SU-DHL-6 (cell line): ENCODE measurements around the gene MAPK8.

ENCODE experiments used
- H2AFZ ChIP-seq: fragments of 200-600 bp; sonication (generic); 2 replicates; pipeline ENCODE4 v1.6.1; 2014; ENCODE audit warnings: low read depth, mild to moderate bottlenecking, moderate library complexity, mixed read lengths, antibody characterized with exemption, low read length; ENCODE audit not compliant: severe bottlenecking
- H3F3A ChIP-seq: fragments of 200-600 bp; shearing (Covaris generic); 2 replicates; pipeline ENCODE4 v1.6.0; 2016; ENCODE audit warnings: antibody characterized with exemption, mild to moderate bottlenecking; ENCODE audit not compliant: insufficient read depth
- H3K27ac ChIP-seq: fragments of 200-600 bp; sonication (generic); 2 replicates; pipeline ENCODE4 v1.5.1; 2016; ENCODE audit warnings: low read depth, mild to moderate bottlenecking, low read length, moderate library complexity, mixed read lengths
- H3K27me3 ChIP-seq: fragments of 200-600 bp; sonication (generic), shearing (Covaris generic); 2 replicates; pipeline ENCODE4 v1.6.0; 2014; ENCODE audit warnings: mild to moderate bottlenecking, low read length
- H3K36me3 ChIP-seq: fragments of 200-600 bp; sonication (generic); 2 replicates; pipeline ENCODE4 v1.6.1; 2014; ENCODE audit warnings: mild to moderate bottlenecking, low read length, mixed read lengths
- H3K4me2 ChIP-seq: fragments of 300-600, 200-600 bp; shearing (Covaris generic), sonication (generic); 2 replicates; pipeline ENCODE4 v1.6.0; 2014; ENCODE audit warnings: low read length, low read depth, mild to moderate bottlenecking; ENCODE audit not compliant: poor library complexity, severe bottlenecking
- H3K4me3 ChIP-seq: fragments of 200-600 bp; sonication (generic); 2 replicates; pipeline ENCODE4 v1.5.1; 2014; ENCODE audit warnings: antibody characterized with exemption, low read length, mild to moderate bottlenecking, mixed read lengths; ENCODE audit not compliant: insufficient read depth, poor library complexity, severe bottlenecking
- H3K79me2 ChIP-seq: fragments of 200-600 bp; sonication (generic); 2 replicates; pipeline ENCODE4 v1.6.1; 2014; ENCODE audit warnings: mild to moderate bottlenecking, low read length, moderate library complexity; ENCODE audit not compliant: insufficient read depth
- H3K9ac ChIP-seq: fragments of 200-600 bp; sonication (generic); 2 replicates; pipeline ENCODE4 v1.7.0; 2014; ENCODE audit warnings: mild to moderate bottlenecking, low read length
- H3K9me2 ChIP-seq: fragments of 200-600 bp; sonication (generic); replicated peaks from 2 replicates; pipeline ENCODE4 v1.6.1; 2014; ENCODE audit warnings: low read length; ENCODE audit not compliant: insufficient read depth
- H3K9me3 ChIP-seq: fragments of 200-600 bp; sonication (generic); 2 replicates; pipeline ENCODE4 v1.6.1; 2014; ENCODE audit warnings: low read length, mixed read lengths; ENCODE audit not compliant: insufficient read depth
- H4K20me1 ChIP-seq: fragments of 200-600 bp; sonication (generic); 2 replicates; pipeline ENCODE4 v1.6.1; 2014; ENCODE audit warnings: low read depth, mild to moderate bottlenecking, antibody characterized with exemption, low read length, moderate library complexity, mixed read lengths
- EZH2phosphoT487 ChIP-seq: fragments of 200-600 bp; sonication (generic), shearing (Covaris generic); conservative IDR thresholded peaks from 2 replicates; pipeline ENCODE4 v1.6.1; 2018; ENCODE audit warnings: mild to moderate bottlenecking, antibody characterized with exemption, low read length, moderate library complexity, mixed read lengths
- TF ChIP-seq, protein P1 (sequence below): fragments of 200-600 bp; sonication (generic); IDR thresholded peaks from one replicate; pipeline ENCODE4 v1.5.1; 2017; ENCODE audit warnings: antibody characterized with exemption, mild to moderate bottlenecking, low read length, moderate library complexity; ENCODE audit not compliant: insufficient read depth, poor library complexity, severe bottlenecking

The MAPK8 gene

DNA sequence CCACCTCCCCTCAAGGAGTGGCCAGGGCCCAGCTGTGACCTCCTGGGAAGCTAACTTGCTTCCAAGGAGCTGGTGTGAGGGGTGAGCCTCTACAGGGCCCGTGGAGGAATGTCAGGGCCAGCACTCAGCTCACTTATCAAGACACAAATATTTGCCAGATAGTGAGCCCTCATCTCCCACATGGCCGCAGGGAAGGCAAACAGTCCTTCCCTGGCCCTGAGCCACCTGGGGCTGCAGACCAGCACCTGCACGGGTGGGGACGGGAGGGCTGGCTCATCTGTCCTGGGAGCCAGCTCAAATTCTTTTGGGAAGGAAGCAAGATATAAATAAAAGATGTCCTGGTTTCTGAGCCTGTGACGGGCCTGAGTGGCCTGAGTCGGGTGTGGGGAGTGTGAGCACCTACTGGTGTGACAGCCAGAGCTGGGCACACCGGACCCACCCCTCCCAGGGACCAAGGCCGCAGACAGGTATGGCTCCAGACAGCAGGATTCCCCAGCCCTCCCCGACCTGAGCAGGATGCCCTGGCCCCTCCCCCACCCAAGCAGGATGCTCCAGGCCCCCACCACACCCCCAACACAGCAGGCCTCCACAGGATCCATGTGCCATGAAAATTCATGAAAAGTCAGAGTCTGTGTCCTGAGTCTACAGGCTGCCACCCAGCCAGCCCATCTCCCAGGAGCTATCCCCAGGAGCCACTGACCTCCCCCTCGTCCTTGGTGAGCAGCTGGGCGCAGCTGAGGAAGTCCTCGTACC lies 148.0 kb downstream of the MAPK8 start:
- Histone ChIP-seq H3K4me2 (no peak overlapping the region), H3K4me3 (no peak overlapping the region)

DNA sequence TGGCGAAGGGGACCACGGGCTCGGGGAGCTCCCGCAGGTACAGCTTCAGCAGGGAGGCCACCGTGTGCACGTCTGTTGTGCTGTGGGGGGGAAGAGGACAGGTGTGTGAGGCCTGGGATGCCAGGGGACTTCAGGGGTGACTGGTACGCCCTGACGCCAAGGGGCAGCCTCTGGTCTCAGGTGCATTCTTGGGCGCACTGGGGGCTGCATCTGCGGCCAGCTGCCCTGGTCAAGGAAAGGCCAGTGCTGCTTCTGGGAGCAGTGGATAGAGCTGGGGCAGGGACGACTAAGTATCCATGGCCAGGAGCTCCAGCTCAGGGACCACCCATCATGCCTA lies 148.5 kb downstream of the MAPK8 start:
- H2AFZ ChIP-seq: no peak overlapping the region
- H3K79me2 ChIP-seq: no peaks in the 10 kb centered on the region
- H3K27me3 ChIP-seq: no peaks in the 10 kb centered on the region
- H4K20me1 ChIP-seq: no peaks in the 10 kb centered on the region
- no peaks in the 10 kb centered on the region for H3K9me2 ChIP-seq
- TF ChIP-seq EZH2phosphoT487: no peak
- TF ChIP-seq, protein P1, sequence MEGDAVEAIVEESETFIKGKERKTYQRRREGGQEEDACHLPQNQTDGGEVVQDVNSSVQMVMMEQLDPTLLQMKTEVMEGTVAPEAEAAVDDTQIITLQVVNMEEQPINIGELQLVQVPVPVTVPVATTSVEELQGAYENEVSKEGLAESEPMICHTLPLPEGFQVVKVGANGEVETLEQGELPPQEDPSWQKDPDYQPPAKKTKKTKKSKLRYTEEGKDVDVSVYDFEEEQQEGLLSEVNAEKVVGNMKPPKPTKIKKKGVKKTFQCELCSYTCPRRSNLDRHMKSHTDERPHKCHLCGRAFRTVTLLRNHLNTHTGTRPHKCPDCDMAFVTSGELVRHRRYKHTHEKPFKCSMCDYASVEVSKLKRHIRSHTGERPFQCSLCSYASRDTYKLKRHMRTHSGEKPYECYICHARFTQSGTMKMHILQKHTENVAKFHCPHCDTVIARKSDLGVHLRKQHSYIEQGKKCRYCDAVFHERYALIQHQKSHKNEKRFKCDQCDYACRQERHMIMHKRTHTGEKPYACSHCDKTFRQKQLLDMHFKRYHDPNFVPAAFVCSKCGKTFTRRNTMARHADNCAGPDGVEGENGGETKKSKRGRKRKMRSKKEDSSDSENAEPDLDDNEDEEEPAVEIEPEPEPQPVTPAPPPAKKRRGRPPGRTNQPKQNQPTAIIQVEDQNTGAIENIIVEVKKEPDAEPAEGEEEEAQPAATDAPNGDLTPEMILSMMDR: no peak
- H3K36me3 ChIP-seq: no peaks in the 10 kb centered on the region
- H3K4me3 ChIP-seq: no peak overlapping the region
- no peaks in the 10 kb centered on the region for H3K9me3 ChIP-seq
- H3K9ac ChIP-seq: no peak overlapping the region
- H3F3A ChIP-seq: no peaks in the 10 kb centered on the region
- no peak overlapping the region for H3K4me2 ChIP-seq
- H3K27ac ChIP-seq: no peak overlapping the region

More for the DNA sequence above, 148.0 kb downstream of the MAPK8 start:
- H3K27me3 ChIP-seq: no peaks in the 10 kb centered on the region
- no peaks in the 10 kb centered on the region for H3K9me3 ChIP-seq
- no peaks in the 10 kb centered on the region for H3K79me2 ChIP-seq
- no peaks in the 10 kb centered on the region for H3K9me2 ChIP-seq
- H3K9ac ChIP-seq: no peak overlapping the region
- TF ChIP-seq EZH2phosphoT487: no peak
- TF ChIP-seq, protein P1: no peak
- H3K27ac ChIP-seq: no peak overlapping the region
- no peaks in the 10 kb centered on the region for H3K36me3 ChIP-seq
- H2AFZ ChIP-seq: no peak overlapping the region
- H3F3A ChIP-seq: no peaks in the 10 kb centered on the region
- no peaks in the 10 kb centered on the region for H4K20me1 ChIP-seq

DNA sequence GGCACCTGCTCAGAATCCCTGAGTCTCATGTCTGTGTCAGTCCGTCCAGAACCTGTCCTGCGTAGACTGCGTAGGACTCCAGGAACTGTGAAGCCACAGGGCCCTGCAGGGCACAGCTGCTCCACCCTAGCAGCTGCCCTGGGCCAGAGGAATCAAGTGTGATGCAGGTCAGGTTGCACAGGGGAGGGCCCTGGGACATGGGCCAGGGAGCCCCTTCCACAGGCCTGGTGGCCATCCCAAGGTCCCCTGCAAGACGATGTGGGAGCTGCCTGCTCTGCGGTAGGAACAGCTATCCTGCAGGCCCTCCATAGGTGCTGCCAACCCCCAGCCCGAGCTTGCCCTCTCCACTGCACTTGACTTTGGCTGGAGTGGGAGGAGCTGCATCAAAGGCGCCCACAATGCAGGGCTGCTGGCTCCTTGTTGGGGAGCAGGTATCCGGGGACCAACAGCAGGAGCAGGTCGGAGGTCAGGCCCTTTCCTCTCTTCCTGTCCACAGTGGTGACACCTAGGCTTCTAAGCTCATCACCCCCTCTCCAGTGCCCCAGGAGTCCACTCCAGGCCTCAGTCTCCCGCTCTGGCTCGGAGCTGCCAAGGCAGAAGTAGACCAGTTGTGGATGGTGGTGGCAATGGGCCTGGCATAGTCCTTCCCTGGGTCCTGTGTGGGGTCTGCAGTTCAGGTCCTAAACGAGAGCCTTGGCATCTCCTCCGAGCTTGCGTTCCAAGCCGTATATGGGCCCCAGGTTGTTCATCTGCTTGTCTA lies 149.1 kb downstream of the MAPK8 start:
- Histone ChIP-seq H3K4me3 (no peak overlapping the region), H4K20me1 (no peaks in the 10 kb centered on the region), H3K4me2 (no peak overlapping the region), H3K27ac (no peak overlapping the region), H2AFZ (no peak overlapping the region), H3K9me3 (no peaks in the 10 kb centered on the region), H3K36me3 (no peaks in the 10 kb centered on the region), H3K9me2 (no peaks in the 10 kb centered on the region), H3K27me3 (no peaks in the 10 kb centered on the region), H3K9ac (no peak overlapping the region), H3F3A (no peaks in the 10 kb centered on the region), H3K79me2 (no peaks in the 10 kb centered on the region)
- TF ChIP-seq EZH2phosphoT487: no peak
- TF ChIP-seq, protein P1: no peak
